Spleen (tissue), 11 donors: ENCODE measurements around the gene FANCE. TPM values are rescaled to one million over a fixed set of nuclear protein-coding genes. Genes with fewer than 3 reads are reported as not detected.

Experiments
- DNase-seq: peaks from one replicate; pipeline ENCODE4 v3.0.0-alpha.2; 2020
- H3K27ac ChIP-seq, 8 donors: fragments of 200-600 bp; sonication (generic) in 7 of 8; 1 replicate in 4 of 8; 2 replicates in 4 of 8; pipeline versions ENCODE4 v1.5.0 to v1.8.0; 2016 to 2021; ENCODE audit warnings: inconsistent platforms in 4 of 8, mild to moderate bottlenecking in 4 of 8, moderate library complexity in 1 of 8
- H3K27me3 ChIP-seq, 7 donors: fragments of 200-600 bp; sonication (generic) in 6 of 7; replicated peaks in 1 of 7; 1 replicate in 4 of 7; 2 replicates in 3 of 7; pipeline versions ENCODE4 v1.5.0 to v1.8.0; 2016 to 2021; ENCODE audit warnings: inconsistent platforms in 3 of 7, mild to moderate bottlenecking in 1 of 7
- H3K36me3 ChIP-seq, 6 donors: fragments of 200-600 bp; sonication (generic) in 5 of 6; 1 replicate in 4 of 6; 2 replicates in 2 of 6; pipeline versions ENCODE4 v1.5.0 to v1.8.0; 2016 to 2021; ENCODE audit warnings: inconsistent platforms in 2 of 6
- H3K4me1 ChIP-seq, 6 donors: fragments of 200-600 bp; sonication (generic) in 5 of 6; 1 replicate in 3 of 6; 2 replicates in 3 of 6; pipeline versions ENCODE4 v1.5.0 to v1.8.0; 2016 to 2021; ENCODE audit warnings: inconsistent platforms in 3 of 6
- H3K4me3 ChIP-seq, 8 donors: fragments of 200-600 bp; sonication (generic) in 7 of 8; 1 replicate in 4 of 8; 2 replicates in 4 of 8; pipeline versions ENCODE4 v1.5.0 to v1.8.0; 2016 to 2021; ENCODE audit warnings: inconsistent platforms in 4 of 8, mild to moderate bottlenecking in 4 of 8, moderate library complexity in 2 of 8
- H3K9me3 ChIP-seq, 8 donors: fragments of 200-600 bp; sonication (generic) in 7 of 8; 1 replicate in 4 of 8; 2 replicates in 4 of 8; pipeline versions ENCODE4 v1.5.0 to v1.8.0; 2016 to 2021; ENCODE audit warnings: inconsistent platforms in 4 of 8
- POLR2A ChIP-seq, 3 donors: fragments of 450-650 bp; IDR thresholded peaks; one replicate each; pipeline ENCODE4 v1.5.1; 2017; ENCODE audit warnings: antibody characterized with exemption in 3 of 3, mild to moderate bottlenecking in 1 of 3
- POLR2AphosphoS5 ChIP-seq, 3 donors: sonication (generic); formaldehyde crosslinking; IDR thresholded peaks; one replicate each; pipeline ENCODE4 v1.5.1; 2017; ENCODE audit warnings: antibody characterized with exemption in 3 of 3
- WGBS, 5 donors: extraction: QIAGEN DNeasy Blood & Tissue Kit in 3 of 5; methylation state at CpG; one replicate each; pipeline versions ENCODE4 v1.1.5 to v1.1.7; 2013 to 2018; 5-methylcytosine and 5-hydroxymethylcytosine counted together
- intact Hi-C: fragments of 100-400 bp; cut with DNase I; formaldehyde crosslinking; loops from one replicate; pipeline ENCODE4 v1.15.0; 2023; ENCODE audit warnings: low total_unique reads
- polyA plus RNA-seq, 3 donors: library from polyadenylated mRNA; stranded (reverse); fragments of 200-250 nt; gene quantifications; one replicate each; pipeline ENCODE4 v1.2.1, GENCODE V29; 2013
- total RNA-seq, 7 donors: library from RNA; depleted of rRNA in 3 of 7; stranded (reverse); fragments of >200 nt in 3 of 7; fragmentation: NEBNext Ultra II Directional in 4 of 7; extraction: Animal tissue kit (Norgen Biotek cat#: 25700) in 4 of 7; gene quantifications; one replicate each; pipeline versions ENCODE4 v1.1.0 to v1.2.1, GENCODE V29; 2016 to 2021
- TF ChIP-seq, protein P1 (sequence below), 11 experiments: fragments of 200-600 bp in 7 of 11; fragments of 450-650 bp in 4 of 11; sonication (generic) in 4 of 11; IDR thresholded peaks in 8 of 11; conservative IDR thresholded peaks in 3 of 11; 1 replicate in 7 of 11; 2 replicates in 4 of 11; pipeline versions ENCODE4 v1.4.0 to v1.8.0; 2016 to 2021; ENCODE audit warnings: antibody characterized with exemption in 11 of 11, inconsistent platforms in 4 of 11, mild to moderate bottlenecking in 1 of 11
- donor health status: healthy with polysubstance abuse.
- donor health status: DM: no; HTN: no; CAD: no; lungs with moderate emphysema.
- donor health status: DM: no; HTN: no; CAD: no.
- donor health status: Bipolar disorder and iron deficiency.
- donor health status: healthy.
- donor health status: DM: no; HTN: no; CAD: no.
- donor health status: DM: yes; HTN: yes; CAD: no.

FANCE gene
- total and polyA plus RNA-seq, 10 donors: 2.9 to 5.8 (median 4.2) TPM

DNA sequence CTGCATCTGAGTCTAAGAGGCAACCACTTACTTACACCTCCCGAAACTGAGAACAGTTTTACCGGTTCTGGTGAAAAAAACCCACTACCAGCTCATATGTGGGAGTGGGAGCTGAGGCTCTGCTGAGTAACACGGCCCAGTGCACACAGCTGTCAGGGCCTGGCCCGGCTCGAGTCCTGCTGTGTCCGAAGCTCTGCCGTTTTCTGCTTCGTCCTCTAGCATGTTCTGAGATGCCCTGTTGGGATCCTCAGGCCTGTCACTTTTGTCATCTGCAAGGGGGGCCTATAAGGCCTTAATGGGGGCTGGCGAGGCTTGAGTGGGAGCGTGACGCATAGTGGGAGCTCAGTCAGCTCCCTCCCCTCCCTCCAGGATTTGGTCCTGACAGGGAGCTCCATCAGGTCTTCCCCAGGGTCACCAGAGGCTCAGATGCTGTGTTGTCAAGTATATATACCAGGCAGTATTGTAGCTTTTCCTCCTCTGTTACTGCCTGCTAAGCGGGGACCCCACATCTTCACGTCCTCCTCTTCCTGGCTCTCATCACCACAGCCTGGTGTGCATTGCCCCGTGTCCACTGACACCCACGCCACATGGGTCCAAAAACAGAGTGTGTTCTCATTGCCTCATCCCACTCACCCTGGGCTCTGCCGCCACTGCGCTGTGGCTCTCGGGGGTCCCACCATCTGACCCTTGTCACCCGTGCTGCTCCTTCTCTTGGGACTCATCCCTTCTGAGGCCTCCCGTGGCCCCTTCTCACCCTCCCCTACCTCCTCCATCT lies 45.2 kb upstream of the FANCE start:
- Histone ChIP-seq H3K36me3 (peaks cover 0 to 21% (median 10%) of the 10 kb centered on the region in 6 donors), H3K27ac (no peak overlapping the region), H3K4me1 (peaks cover 0 to 25% (median 6%) of the 10 kb centered on the region in 6 donors), H3K9me3 (no peaks in the 10 kb centered on the region), H3K4me3 (no peak overlapping the region), H3K27me3 (no peaks in the 10 kb centered on the region)
- intact Hi-C loops: no loop called here
- DNase-seq: no peak
- 85 to 93% (median 91%) methylated on average over 14 to 20 of the region's 20 CpGs for WGBS, 5 donors
- TF ChIP-seq POLR2AphosphoS5 (IDR thresholded peaks at IDR 0.05) (peak in 1 of 3 donors; percentile 24), POLR2A (IDR thresholded peaks at IDR 0.05) (no peak)
- TF ChIP-seq, protein P1, sequence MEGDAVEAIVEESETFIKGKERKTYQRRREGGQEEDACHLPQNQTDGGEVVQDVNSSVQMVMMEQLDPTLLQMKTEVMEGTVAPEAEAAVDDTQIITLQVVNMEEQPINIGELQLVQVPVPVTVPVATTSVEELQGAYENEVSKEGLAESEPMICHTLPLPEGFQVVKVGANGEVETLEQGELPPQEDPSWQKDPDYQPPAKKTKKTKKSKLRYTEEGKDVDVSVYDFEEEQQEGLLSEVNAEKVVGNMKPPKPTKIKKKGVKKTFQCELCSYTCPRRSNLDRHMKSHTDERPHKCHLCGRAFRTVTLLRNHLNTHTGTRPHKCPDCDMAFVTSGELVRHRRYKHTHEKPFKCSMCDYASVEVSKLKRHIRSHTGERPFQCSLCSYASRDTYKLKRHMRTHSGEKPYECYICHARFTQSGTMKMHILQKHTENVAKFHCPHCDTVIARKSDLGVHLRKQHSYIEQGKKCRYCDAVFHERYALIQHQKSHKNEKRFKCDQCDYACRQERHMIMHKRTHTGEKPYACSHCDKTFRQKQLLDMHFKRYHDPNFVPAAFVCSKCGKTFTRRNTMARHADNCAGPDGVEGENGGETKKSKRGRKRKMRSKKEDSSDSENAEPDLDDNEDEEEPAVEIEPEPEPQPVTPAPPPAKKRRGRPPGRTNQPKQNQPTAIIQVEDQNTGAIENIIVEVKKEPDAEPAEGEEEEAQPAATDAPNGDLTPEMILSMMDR (IDR thresholded peaks at IDR 0.05 in 8 of 11, conservative IDR thresholded peaks at IDR 0.05 in 3 of 11): no peak

- no peak for TF ChIP-seq POLR2A (IDR thresholded peaks at IDR 0.05)
- TF ChIP-seq, protein P1 (IDR thresholded peaks at IDR 0.05 in 8 of 11, conservative IDR thresholded peaks at IDR 0.05 in 3 of 11): no peak
- TF ChIP-seq POLR2AphosphoS5 (IDR thresholded peaks at IDR 0.05): no peak
- intact Hi-C loops: no loop called here
- Histone ChIP-seq H3K9me3 (no peaks in the 10 kb centered on the region), H3K4me1 (peaks cover 0 to 20% (median 6%) of the 10 kb centered on the region in 6 donors), H3K27me3 (no peaks in the 10 kb centered on the region), H3K27ac (no peak overlapping the region), H3K36me3 (peaks cover 0 to 44% (median 25%) of the 10 kb centered on the region in 6 donors), H3K4me3 (no peak overlapping the region)
- DNase-seq: no peak
- 86 to 90% (median 89%) methylated on average over 5 of the region's 5 CpGs for whole genome bisulfite sequencing, 5 donors
Measured at GRCh38 chr6:35409245-35409644, 42.9 kb upstream of the FANCE start.

DNA sequence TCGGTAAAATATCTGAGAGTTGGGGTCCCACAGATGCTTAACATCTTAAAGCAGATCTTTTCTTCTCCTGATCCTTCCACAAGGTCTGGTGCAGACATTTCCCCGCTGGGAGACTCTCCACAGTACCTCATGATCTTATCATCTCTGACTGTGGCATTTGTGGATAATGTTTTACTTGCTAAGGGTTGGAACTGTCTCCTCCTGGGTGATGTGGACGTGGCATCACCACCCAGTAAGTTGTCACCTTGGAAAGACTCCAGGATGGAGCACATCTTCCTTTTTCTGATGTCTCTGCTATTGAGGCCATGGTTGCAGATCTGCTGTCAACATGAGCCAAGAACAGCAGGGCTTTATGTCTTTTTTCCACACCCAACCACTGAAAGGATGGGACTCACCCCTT lies 42.0 kb upstream of the FANCE start:
- no peak for TF ChIP-seq POLR2A (IDR thresholded peaks at IDR 0.05)
- TF ChIP-seq, protein P1 (IDR thresholded peaks at IDR 0.05 in 8 of 11, conservative IDR thresholded peaks at IDR 0.05 in 3 of 11): no peak
- TF ChIP-seq POLR2AphosphoS5 (IDR thresholded peaks at IDR 0.05): no peak
- intact Hi-C loops: no loop called here
- no peak overlapping the region for H3K27ac ChIP-seq
- H3K36me3 ChIP-seq: peaks cover 0 to 53% (median 29%) of the 10 kb centered on the region in 6 donors
- 62 to 71% (median 63%) methylated on average over 3 of the region's 3 CpGs for WGBS, 5 donors
- DNase-seq: no peak
- H3K4me3 ChIP-seq: no peak overlapping the region
- H3K4me1 ChIP-seq: peaks cover 0 to 29% (median 9%) of the 10 kb centered on the region in 6 donors
- no peaks in the 10 kb centered on the region for H3K27me3 ChIP-seq
- H3K9me3 ChIP-seq: no peaks in the 10 kb centered on the region

GRCh38 chr6:35411066-35411465 lies 41.1 kb upstream of the FANCE start:
- 48 to 70% (median 51%) methylated on average over 9 of the region's 9 CpGs for WGBS, 5 donors
- no peak overlapping the region for H3K27ac ChIP-seq
- H3K4me3 ChIP-seq: no peak overlapping the region
- H3K36me3 ChIP-seq: peaks cover 0 to 62% (median 29%) of the 10 kb centered on the region in 6 donors
- TF ChIP-seq POLR2AphosphoS5 (IDR thresholded peaks at IDR 0.05) (peak in 2 of 3 donors; percentile 39 to 56), POLR2A (IDR thresholded peaks at IDR 0.05) (no peak)
- TF ChIP-seq, protein P1 (IDR thresholded peaks at IDR 0.05 in 8 of 11, conservative IDR thresholded peaks at IDR 0.05 in 3 of 11): no peak
- no peaks in the 10 kb centered on the region for H3K9me3 ChIP-seq
- H3K4me1 ChIP-seq: peaks cover 0 to 31% (median 10%) of the 10 kb centered on the region in 6 donors
- no peaks in the 10 kb centered on the region for H3K27me3 ChIP-seq
- intact Hi-C loops: no loop called here
- no peak for DNase-seq
